ENCODE results near the gene CCR1.
A peak's percentile ranks its signal among the peaks of the same experiment; 100 is the strongest.

CCR1 gene

GRCh38 chr3:46214751-46215352, 6.7 kb upstream of the CCR1 start:
- Histone ChIP-seq H3K9me2 (replicated peaks; ENCODE audit: control insufficient read depth, low read length) (no peaks in the 10 kb centered on the region), H3K9me3 (ENCODE audit: control insufficient read depth, insufficient read depth, low read length) (no peaks in the 10 kb centered on the region), H3F3A (ENCODE audit: control insufficient read depth, insufficient read depth) (no peaks in the 10 kb centered on the region), H3K27me3 (ENCODE audit: control insufficient read depth, low read length) (peaks cover 15% of the 10 kb centered on the region; the same call in 1 of the 2 replicates), H3K79me2 (ENCODE audit: control insufficient read depth, low read length) (no peaks in the 10 kb centered on the region), H3K27ac (ENCODE audit: low read depth, low read length) (no peak overlapping the region), H3K4me3 (ENCODE audit: low read length) (no peak overlapping the region), H3K4me1 (ENCODE audit: control insufficient read depth, low read length) (no peaks in the 10 kb centered on the region), H3K36me3 (ENCODE audit: control insufficient read depth, low read length) (no peaks in the 10 kb centered on the region), H4K20me1 (ENCODE audit: control insufficient read depth, insufficient read depth, low read depth, low read length) (no peaks in the 10 kb centered on the region), H3K4me2 (ENCODE audit: low read length) (no peak overlapping the region)
- TF ChIP-seq CTCF (IDR thresholded peaks at IDR 0.05; ENCODE audit: low read depth, low read length, poor library complexity, severe bottlenecking) (peak; percentile 43), EZH2phosphoT487 (IDR thresholded peaks at IDR 0.05; ENCODE audit: borderline replicate concordance, low read length) (no peak)

DNA sequence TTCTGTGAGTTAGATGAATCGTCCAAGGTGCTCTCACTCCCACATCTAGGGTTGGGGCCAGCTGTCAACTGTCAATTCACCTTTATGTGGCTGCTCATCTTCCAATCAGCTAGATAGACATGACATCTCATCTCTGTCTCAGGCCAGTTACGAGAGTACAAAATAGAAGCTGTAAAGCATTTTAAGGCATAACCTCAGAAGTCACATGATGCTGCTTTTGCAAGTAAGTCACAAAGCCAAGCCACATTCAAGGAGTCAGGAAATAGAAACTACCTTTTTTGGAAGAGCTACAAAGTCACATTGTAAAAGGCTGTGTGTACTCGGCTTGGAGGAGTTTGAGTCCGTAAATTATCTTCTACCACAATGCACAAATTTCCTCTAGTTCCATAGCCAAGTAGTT, 5.1 kb upstream of the CCR1 start:
- H3K4me2 ChIP-seq (ENCODE audit: low read length): no peak overlapping the region
- no peaks in the 10 kb centered on the region for H3K79me2 ChIP-seq (ENCODE audit: control insufficient read depth, low read length)
- H3K27me3 ChIP-seq (ENCODE audit: control insufficient read depth, low read length): peaks cover 15% of the 10 kb centered on the region; the same call in 1 of the 2 replicates
- H3F3A ChIP-seq (ENCODE audit: control insufficient read depth, insufficient read depth): no peaks in the 10 kb centered on the region
- no peaks in the 10 kb centered on the region for H3K9me2 ChIP-seq (replicated peaks; ENCODE audit: control insufficient read depth, low read length)
- no peaks in the 10 kb centered on the region for H3K36me3 ChIP-seq (ENCODE audit: control insufficient read depth, low read length)
- H4K20me1 ChIP-seq (ENCODE audit: control insufficient read depth, insufficient read depth, low read depth, low read length): no peaks in the 10 kb centered on the region
- H3K4me1 ChIP-seq (ENCODE audit: control insufficient read depth, low read length): no peaks in the 10 kb centered on the region
- H3K27ac ChIP-seq (ENCODE audit: low read depth, low read length): no peak overlapping the region
- no peak overlapping the region for H3K4me3 ChIP-seq (ENCODE audit: low read length)
- H3K9me3 ChIP-seq (ENCODE audit: control insufficient read depth, insufficient read depth, low read length): no peaks in the 10 kb centered on the region
- no peak for TF ChIP-seq CTCF (IDR thresholded peaks at IDR 0.05; ENCODE audit: low read depth, low read length, poor library complexity, severe bottlenecking)
- TF ChIP-seq EZH2phosphoT487 (IDR thresholded peaks at IDR 0.05; ENCODE audit: borderline replicate concordance, low read length): no peak

DNA sequence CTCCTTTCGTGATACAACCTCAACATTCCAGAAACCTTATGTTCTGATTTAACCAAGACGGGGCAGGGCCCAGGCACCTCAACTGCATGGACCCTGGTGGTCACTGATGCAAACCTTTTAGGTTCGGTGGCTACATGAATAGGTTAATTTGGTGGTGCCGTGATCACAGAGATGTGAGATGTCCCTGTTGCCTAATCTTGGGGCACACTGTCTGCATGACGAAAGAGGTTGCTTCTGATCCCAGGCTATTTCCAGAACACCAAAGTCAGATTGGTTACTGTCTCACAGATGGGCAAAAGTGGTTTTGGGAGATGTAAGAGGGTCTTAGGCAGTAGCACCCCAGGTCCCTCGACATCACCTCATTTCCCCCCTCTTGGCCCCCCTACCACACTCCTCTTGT, 4.0 kb upstream of the CCR1 start:
- H3K4me2 ChIP-seq (ENCODE audit: low read length): no peak overlapping the region

More for the DNA sequence above, 4.0 kb upstream of the CCR1 start:
- H3K79me2 ChIP-seq (ENCODE audit: control insufficient read depth, low read length): no peaks in the 10 kb centered on the region
- H4K20me1 ChIP-seq (ENCODE audit: control insufficient read depth, insufficient read depth, low read depth, low read length): no peaks in the 10 kb centered on the region
- H3K27ac ChIP-seq (ENCODE audit: low read depth, low read length): no peak overlapping the region
- no peaks in the 10 kb centered on the region for H3K4me1 ChIP-seq (ENCODE audit: control insufficient read depth, low read length)
- no peaks in the 10 kb centered on the region for H3K9me3 ChIP-seq (ENCODE audit: control insufficient read depth, insufficient read depth, low read length)
- H3K36me3 ChIP-seq (ENCODE audit: control insufficient read depth, low read length): no peaks in the 10 kb centered on the region
- no peak overlapping the region for H3K4me3 ChIP-seq (ENCODE audit: low read length)
- TF ChIP-seq EZH2phosphoT487 (IDR thresholded peaks at IDR 0.05; ENCODE audit: borderline replicate concordance, low read length) (no peak), CTCF (IDR thresholded peaks at IDR 0.05; ENCODE audit: low read depth, low read length, poor library complexity, severe bottlenecking) (no peak)
- no peaks in the 10 kb centered on the region for H3K9me2 ChIP-seq (replicated peaks; ENCODE audit: control insufficient read depth, low read length)
- H3K27me3 ChIP-seq (ENCODE audit: control insufficient read depth, low read length): peaks cover 12% of the 10 kb centered on the region; the same call in 1 of the 2 replicates
- H3F3A ChIP-seq (ENCODE audit: control insufficient read depth, insufficient read depth): no peaks in the 10 kb centered on the region
